Activated T-helper 1 cell treated with Interleukin-2 at 50 U/mL for 16 hours (primary cell): ENCODE measurements around the gene PLCD1.
"Not testable (repeated sequence)": the region's sequence is repeated elsewhere in the genome, so short reads cannot be mapped to it uniquely, and the experiment has no call there.

Source experiments
- DNase-seq: peaks from one replicate; pipeline ENCODE4 v3.0.0-alpha.2; 2020; ENCODE audit warnings: low read depth

PLCD1 gene

DNA sequence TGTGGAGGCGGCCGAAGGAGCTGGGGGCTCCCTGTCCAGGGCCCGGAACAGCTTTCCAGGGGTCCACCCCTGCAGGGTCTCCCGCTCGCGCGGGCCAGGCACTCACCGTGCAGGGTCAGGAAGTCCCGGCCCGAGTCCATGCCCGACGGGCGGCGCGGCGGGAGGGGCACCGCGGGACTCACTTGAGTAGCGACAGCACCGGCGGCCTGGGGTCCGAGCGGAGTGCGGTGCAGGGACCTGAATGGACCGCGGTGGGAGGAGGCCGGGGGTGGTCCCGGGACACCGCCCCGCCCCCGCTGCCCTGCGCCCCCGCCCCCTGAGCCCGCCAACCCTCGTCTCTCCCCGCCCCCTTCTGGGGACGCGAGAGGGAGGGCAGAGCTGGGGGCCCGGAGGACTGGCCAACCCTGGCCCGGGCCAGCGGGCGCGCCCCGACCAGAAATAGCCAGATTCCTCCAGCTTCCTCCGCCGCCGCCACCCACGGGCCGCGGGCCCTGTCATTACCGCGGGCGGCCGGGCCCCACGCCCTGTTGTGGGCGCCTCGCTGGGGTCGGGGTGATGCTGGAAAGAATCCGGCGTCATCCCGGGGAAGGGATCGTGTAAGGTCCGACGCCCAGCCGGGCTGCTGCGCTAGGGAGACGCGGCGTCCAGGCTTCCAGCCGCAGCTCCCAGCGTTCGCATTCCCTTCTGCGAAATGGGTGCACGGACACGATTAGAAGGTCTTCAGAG, at the start of gene PLCD1:
TSS of gene PLCD1 (minus strand) at position 243 of the 726 bp plus-strand sequence. CDS start at position 140, 103 bp downstream.
- DNase-seq = peak; percentile 27

DNA sequence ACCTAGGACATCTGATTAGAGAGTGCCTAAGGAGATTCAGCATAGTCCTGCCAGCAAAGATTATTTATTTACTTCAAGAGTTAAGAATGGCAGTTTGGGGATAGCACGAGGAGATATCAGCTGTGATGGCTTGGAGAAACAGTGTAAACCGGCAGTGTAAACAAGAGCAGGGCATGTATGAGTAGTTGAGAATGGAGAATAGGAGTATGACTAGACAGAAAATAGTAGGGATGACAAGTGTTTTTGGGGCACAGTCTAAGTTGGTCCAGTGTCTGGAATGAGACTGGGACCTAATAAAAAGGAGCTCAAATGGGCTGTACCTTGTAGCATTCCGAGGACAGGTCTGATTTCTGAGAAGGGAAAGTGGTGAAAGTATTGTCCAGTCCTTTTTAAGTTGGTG, 47.6 kb upstream of the PLCD1 start:
- DNase-seq = not testable (repeated sequence)

DNA sequence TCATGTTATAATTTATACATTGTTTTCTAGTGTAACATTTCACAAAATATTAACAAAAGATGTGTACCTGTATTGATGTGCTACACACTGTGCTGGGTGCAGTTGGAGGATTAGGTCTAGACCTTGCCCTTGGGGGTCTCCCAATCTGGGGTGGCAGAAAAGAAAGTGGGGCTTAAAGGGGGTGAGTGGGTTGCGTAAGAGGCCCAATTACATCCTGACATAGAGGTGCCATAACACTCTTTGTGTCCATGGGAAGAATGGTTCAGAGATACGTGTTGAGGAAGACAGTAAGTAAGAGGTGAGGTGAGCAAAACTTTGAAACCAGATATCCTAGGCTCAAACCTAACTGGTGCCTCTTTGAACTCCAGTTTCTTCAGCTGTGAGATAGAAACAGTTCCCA, 40.6 kb upstream of the PLCD1 start:
- no peak for DNase-seq

DNA sequence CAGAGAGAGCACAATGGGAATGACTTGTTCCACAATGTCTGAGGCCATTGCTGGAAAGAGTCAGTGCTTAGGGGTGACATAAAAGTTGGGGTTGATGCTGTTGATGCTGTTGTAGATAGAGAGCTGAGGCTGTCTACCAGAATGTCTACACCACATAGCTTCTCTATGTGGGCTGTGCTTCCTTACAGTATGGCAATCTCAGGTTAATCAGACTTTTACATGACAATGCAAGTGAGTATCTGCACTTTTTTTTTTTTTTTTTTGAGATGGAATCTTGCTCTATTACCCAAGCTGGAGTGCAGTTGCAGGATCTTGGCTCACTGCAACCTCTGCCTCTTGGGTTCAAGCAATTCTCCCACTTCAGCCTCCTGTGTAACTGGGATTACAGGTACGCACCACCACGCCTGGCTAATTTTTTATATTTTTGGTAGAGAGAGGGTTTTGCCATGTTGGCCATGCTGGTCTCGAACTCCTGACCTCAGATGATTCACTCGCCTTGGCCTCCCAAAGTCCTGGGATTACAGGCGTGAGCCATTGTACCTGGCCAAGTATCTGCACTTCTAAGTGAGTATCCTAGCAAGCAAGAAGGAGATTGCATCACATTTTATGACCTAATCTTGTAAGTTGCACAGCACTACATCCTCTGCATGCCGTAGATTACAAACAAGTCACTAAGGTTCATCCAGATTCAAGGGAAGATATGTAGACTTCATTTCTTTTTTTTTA, 38.2 kb upstream of the PLCD1 start:
- DNase-seq = no peak

DNA sequence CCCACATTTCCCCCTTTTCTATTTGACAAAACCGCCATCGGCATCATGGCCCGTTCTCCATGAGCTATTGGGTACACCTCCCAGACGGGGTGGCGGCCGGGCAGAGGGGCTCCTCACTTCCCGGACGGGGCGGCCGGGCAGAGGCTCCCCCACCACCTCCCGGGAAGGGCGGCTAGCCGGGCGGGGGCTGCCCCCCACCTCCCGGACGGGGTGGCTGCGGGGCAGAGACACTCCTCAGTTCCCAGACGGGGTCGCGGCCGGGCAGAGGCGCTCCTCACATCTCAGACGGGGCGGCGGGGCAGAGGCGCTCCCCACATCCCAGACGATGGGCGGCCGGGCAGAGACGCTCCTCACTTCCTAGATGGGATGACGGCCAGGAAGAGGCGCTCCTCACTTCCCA, 35.0 kb upstream of the PLCD1 start:
- DNase-seq = not testable (repeated sequence)

DNA sequence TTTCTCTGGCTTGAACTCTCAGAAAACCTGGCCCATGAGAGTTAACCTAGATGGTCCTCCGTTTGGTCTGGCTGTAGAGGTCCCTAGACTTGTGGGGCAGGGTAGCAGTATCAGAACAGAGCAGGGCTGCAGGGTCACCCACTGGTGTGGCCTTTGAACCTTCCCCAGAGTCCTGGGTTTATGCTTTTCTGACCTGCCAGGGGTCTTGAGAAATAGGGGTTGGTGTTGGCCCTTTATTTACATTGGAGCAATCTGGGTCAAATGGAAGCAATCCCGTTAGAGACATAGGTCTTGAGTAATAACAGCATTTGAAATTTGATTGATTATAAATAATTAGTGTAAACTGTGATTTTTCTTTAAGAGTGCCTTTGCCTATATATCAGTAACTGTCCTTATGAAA, 33.4 kb upstream of the PLCD1 start:
- DNase-seq = no peak

DNA sequence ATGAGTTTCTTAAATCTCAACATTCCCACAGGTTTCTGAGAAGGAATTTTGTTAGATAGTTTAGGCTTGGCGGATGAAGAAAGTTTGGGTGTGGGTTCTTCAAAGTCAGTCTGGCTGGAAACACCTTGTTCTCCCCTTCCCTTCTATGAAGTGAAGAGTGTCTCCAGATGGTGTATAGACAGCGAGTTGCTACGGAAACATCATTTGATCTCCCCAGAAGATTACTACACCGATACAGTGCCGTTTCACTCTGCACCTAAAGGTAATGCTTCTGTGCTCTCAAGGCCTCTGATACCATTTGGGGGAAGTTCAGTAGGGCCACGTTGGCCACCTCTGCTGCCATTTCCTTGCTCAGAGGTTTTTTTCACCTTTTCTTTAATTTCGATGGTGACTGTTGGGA, 30.1 kb upstream of the PLCD1 start:
- DNase-seq = no peak

DNA sequence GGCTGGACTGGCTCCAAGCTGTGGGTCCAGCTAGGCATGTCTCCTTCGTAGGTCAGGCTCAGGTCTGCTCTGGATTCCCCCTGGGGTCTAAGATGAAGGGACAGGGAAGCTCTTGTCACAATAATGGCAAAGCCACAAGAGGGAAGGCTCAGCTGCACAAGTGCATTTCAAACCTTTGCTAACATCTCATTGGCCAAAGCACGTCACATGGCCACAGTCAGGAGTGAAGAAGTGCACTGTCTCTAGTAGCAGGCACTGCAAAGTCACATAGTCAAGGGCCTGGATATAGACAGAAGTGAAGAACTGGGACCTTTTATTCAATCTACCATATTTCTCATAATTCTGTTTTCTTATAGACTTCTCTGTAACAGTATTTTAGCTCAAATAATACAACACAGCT, 29.7 kb upstream of the PLCD1 start:
- no peak for DNase-seq

DNA sequence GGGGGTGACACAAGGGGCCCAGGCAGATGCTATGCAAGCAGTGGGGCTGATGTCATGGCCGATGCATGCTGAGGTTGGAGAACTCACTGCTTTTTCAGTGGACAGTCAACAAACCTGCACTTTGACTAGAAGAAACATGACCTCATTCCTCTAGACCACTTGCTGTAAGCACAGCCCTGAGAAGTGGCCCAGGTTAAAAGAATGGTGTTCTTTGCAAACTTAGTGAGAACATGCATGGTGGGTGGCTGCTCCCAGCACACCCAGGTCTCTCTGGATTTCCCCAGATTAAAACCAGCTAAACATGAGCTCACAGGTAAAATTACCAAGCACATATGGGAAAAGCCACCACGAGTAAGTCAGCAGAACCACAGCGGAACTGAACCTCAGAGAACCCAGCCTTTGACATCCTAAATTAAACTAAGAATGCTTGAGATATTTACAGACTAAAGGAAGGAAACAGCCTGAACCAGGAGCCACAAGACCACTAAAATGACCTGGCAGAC, 25.1 kb upstream of the PLCD1 start:
- no peak for DNase-seq

DNA sequence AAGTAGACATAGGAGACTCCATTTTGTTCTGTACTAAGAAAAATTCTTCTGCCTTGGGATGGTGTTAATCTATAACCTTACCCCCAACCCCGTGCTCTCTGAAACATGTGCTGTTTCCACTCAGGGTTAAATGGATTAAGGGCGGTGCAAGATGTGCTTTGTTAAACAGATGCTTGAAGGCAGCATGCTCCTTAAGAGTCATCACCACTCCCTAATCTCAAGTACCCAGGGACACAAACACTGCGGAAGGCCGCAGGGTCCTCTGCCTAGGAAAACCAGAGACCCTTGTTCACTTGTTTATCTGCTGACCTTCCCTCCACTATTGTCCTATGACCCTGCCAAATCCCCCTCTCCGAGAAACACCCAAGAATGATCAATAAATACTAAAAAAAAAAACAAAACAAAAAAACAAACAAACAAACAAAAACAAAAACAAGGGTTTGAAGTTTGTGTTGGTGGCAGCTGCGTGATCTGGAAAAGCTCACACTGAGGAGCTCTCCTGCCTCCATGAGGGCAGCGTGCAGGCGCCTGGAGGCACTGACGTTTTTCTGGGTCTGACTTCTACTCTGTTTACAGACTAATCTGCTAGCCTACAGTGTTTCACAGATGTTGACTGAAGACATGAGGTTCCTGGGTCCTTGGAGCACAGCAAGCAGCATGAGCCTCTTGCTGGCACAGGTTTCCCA, 24.5 kb upstream of the PLCD1 start:
- not testable (repeated sequence) for DNase-seq

DNA sequence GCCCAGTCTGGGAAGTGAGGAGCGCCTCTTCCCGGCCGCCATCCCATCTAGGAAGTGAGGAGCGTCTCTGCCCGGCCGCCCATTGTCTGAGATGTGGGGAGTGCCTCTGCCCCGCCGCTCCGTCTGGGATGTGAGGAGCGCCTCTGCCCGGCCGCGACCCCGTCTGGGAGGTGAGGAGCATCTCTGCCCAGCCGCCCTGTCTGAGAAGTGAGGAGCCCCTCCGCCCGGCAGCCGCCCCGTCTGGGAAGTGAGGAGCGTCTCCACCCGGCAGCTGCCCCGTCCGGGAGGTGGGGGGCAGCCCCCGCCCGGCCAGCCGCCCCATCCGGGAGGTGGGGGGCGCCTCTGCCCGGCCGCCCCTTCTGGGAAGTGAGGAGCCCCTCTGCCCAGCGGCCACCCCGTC, 23.8 kb upstream of the PLCD1 start:
- DNase-seq = not testable (repeated sequence)

DNA sequence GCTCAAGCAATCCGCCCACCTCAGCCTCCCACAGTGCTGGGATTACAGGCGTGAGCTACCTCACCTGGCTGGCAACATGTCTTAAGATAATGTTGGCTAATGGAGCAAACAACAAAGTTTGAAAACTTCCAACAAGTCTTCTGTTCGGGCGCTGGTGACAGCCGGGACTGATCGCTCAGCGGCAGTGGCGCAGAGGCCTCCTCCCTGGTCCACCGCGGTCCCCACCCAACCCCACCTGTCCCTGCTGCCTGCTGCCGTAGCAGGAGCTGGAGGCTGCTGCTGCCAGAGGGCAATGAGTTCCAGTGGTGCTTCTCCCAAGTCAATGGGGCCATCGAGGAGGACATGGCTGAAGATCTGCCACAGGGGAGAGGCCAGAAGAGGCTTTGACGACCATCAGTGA, 21.7 kb upstream of the PLCD1 start:
- DNase-seq = no peak

DNA sequence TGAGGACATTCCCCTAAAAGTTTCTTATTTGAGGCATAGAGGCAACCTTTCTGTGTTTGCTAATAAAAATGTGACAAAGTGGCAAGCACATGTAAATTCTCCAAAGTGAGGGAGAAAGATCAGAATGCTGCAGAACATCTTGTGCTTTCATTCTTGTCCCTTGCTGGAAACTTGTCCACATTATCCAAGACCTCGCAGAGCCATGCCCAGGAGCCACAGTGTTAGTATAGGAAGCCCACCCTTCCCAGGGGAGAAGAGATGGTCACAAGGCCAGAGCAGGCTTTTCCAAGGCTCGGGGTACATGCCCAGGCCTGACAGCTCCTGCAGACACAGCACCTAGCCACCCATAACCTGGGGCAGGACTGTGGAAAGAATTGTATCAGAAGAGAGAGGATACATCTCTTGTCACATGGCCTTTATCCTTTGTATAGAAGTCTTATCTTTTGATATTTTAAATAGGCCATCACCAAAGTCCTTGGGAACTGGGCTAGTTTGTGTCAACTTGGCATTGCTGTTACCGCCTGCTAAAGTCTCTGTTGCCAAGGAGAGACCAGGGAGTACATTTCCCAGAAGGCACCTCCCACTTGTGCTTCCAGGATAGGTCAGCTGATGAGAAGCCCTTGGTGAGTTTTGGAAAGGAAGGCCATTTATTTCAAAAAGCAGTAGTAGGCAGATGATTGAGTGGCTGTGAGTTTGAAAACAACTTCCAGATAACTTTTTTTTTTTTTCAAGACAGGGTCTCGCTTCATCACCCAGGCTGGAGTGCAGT, 20.1 kb upstream of the PLCD1 start:
- no peak for DNase-seq

DNA sequence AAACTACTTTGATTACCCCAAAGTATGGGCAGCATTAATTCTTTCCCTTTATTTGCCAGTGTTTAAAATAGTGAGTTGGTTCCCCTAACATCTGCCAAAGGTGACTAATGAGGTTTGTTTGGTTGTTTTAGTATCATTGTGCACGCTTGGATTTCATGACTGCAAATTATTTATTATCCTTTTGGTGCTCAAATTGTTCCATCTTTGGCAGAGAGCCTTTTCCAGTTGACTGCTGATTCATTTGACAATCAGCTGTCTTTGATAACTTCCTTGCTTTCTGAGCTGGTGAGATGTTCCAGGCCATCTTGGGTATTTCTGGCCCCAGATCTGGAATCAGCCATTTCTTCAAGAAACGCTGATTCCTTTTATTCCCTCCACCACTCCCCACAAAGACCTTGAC, 18.5 kb upstream of the PLCD1 start:
- no peak for DNase-seq

DNA sequence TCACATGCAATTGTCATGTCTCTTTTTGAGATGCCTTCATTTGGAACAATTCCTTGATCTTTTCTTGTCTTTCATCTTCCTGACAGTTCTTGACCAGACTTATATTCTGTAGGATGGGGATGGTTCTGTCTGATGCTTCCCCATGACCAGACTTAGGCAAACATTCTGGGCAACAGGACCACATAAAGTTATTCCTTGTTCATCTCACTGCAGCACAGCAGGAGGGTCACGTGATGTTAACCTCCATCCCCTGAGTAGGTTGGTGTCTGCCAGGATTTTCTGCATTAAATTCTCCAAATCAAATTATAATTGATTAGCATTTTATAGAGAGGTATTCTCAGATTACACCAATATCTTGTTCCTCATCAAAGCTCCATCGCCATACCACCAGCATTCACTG, 17.4 kb upstream of the PLCD1 start:
- no peak for DNase-seq

DNA sequence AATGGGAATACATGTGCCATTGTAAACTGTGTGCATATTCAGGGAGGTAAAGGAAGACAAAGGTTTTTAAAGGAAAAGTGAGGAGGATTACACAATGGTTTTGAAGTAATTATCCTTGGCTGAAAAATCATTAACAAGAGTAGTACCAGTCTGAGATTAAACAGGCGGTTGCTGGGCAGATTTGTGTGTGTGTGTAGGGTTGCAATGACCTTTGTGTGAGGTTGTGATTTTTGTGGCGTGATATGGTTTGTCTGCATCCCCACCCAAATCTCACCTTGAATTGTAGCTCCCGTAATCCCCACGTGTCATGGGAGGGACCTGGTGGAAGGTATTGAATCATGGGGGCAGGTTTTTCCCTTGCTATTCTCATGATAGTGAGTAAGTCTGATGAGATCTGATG, 16.6 kb upstream of the PLCD1 start:
- no peak for DNase-seq

DNA sequence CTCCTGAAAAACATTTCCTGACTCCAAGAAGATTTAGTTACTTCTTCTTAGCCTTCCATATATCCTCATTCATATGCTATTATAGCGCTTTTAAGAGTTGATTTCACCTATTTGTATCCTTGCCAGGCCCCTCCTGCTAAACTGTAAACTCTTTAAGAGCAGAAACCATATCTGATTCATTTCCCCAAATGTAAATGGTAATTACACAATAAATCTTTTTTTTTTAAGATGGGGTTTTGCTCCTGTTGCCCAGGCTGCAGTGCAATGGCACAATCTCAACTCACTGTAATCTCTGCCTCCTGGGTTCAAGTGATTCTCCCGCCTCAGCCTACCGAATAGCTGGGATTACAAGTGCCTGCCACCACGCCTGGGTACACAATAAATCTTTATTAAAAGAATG, 14.0 kb upstream of the PLCD1 start:
- no peak for DNase-seq

DNA sequence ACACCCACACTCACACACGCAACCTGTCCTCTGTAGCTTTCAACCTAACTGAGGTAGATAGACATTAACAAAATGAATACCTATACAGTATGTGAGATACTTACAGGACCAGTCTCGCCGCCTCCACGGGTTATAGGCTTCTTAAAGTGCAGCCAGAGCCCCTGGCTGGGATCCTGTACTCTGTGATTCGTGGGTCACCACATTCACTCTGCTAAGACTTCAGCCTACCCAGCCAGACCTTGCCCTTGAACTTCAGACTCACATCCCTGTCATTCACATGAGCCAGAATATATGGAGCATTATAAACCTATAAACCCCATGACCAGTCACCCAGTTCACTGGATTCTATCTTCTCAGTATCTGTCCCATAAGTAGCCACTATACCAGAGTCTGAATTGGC, 11.0 kb upstream of the PLCD1 start:
- no peak for DNase-seq

DNA sequence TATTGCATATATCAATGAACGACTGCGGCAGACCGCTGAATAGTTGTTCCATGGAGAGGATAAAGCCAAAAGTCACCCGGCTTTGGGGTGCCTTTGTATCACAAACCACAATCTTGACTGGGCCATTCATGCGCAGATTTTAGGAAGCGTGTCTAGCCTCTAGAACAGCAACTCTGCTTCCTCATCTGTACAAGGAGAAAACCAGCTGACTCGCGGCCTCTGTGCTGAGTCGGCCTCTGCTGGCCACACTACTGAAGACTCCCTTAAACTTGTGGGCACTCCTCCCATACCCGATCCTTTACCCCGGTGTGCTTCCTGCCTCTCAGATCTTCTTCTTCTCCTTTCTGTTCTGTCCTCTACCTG, 10.4 kb upstream of the PLCD1 start:
- DNase-seq = peak; percentile 40

DNA sequence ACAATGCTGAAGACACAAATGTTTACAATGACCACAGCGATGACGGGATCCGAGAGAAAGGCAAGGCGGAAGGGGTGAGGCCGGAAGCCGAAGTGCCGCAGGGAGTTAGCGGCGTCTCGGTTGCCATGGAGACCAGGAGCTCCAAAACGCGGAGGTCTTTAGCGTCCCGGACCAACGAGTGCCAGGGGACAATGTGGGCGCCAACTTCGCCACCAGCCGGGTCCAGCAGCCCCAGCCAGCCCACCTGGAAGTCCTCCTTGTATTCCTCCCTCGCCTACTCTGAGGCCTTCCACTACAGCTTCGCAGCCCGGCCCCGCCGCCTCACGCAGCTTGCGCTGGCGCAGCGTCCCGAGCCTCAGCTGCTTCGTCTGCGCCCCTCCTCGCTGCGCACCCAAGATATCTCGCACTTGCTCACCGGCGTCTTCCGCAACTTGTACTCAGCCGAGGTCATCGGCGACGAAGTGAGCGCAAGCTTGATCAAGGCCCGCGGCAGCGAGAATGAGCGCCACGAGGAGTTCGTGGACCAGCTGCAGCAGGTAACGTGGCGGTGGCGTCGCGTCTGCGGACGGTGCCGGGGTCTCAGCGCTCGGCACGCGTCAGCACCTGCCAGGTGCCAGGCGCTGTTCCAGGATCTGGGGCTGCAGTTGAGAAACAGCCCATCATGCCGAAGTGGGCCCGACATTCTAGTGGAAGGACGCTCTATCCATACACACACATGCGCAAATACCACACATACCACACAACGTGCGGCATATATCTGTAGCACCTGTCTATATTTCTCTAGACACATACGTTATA, 9.9 kb upstream of the PLCD1 start, which contains the start of gene DLEC1:
TSS of gene DLEC1 (plus strand) at position 108 of the 798 bp plus-strand sequence. CDS start at position 126, 18 bp downstream.
- peak; percentile 75 for DNase-seq

DNA sequence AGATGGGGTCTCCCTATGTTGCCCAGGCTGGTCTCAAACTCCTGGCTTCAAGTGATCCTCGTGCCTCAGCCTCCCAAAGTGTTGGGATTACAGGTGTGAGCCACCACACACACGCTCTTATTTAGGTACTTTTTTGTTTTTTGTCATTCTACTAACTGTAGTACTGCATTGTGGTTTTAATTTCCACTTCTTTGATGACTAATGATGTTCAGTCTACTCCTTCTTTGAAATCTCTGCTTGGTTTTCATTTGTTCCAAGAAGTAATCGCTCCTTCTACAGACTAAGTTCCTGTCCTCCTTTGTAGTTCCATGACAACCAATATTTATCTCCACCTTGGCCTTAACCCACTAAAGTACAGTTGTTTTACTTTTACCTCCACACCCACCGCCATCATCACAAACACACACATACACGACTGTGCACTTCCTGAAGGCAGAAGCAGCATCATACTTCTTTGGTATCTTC, 9.0 kb upstream of the PLCD1 start:
- DNase-seq = no peak
